ENCODE data around the gene LIMCH1. TPM values are rescaled to one million over a fixed set of nuclear protein-coding genes. Genes with fewer than 3 reads are reported as not detected.

The LIMCH1 gene
- total RNA-seq, 1 donor from 2014 or later = 6.8 TPM

- FAIRE-seq (no peak), DNase-seq (ENCODE audit: low read depth) (no peak)
- no peaks in the 10 kb centered on the region for H3K36me3 ChIP-seq (ENCODE audit: control insufficient read depth, insufficient read depth, low read length)
- no peak overlapping the region for H3K4me3 ChIP-seq (ENCODE audit: low read depth, low read length)
- H3K27me3 ChIP-seq (ENCODE audit: control insufficient read depth, insufficient read depth, low read length) = peaks cover 23% of the 10 kb centered on the region
- TF ChIP-seq CTCF (IDR thresholded peaks at IDR 0.05; ENCODE audit: insufficient read depth, low read length, severe bottlenecking) = no peak
Observed at GRCh38 chr4:41741354-41741753, 203.4 kb downstream of the LIMCH1 start.

DNA sequence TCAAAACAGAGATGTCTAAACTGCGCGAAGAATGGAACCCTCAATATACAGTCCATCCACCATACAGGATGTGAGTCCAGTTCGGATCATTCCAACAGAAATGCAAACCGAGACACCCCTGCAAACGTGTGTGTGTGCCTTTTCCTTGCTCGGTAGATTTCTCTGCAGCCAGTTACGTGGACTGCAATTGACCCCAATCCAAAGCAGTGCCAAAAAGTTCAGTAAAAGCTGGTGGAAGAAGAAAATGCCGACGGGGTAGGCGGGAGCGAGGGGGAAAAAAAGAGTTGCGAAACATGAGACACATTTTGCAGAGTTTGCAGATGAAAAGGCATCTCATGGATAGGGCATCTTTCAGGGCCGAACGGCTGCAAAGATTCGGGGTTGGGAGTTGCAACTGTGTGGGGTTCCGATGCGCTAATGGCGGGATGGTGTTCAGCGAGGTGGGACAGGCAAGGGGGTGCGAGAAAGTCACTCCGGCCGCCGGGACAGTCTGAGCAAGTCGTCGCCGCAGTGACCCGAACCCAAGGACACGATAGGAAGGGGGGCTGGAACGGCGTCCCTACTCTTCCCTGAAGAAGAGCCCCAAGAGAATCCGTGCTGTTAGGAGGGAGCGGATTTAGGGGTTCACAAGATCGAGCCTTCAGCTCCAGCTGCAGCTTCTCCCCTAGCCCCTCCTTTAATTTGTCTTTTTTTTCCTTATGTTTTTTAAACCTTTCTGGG lies 206.8 kb downstream of the LIMCH1 start:
- FAIRE-seq (no peak), DNase-seq (ENCODE audit: low read depth) (no peak)
- TF ChIP-seq CTCF (IDR thresholded peaks at IDR 0.05; ENCODE audit: insufficient read depth, low read length, severe bottlenecking) = no peak
- peaks cover 49% of the 10 kb centered on the region for H3K27me3 ChIP-seq (ENCODE audit: control insufficient read depth, insufficient read depth, low read length)
- no peak overlapping the region for H3K4me3 ChIP-seq (ENCODE audit: low read depth, low read length)
- H3K36me3 ChIP-seq (ENCODE audit: control insufficient read depth, insufficient read depth, low read length) = no peaks in the 10 kb centered on the region

DNA sequence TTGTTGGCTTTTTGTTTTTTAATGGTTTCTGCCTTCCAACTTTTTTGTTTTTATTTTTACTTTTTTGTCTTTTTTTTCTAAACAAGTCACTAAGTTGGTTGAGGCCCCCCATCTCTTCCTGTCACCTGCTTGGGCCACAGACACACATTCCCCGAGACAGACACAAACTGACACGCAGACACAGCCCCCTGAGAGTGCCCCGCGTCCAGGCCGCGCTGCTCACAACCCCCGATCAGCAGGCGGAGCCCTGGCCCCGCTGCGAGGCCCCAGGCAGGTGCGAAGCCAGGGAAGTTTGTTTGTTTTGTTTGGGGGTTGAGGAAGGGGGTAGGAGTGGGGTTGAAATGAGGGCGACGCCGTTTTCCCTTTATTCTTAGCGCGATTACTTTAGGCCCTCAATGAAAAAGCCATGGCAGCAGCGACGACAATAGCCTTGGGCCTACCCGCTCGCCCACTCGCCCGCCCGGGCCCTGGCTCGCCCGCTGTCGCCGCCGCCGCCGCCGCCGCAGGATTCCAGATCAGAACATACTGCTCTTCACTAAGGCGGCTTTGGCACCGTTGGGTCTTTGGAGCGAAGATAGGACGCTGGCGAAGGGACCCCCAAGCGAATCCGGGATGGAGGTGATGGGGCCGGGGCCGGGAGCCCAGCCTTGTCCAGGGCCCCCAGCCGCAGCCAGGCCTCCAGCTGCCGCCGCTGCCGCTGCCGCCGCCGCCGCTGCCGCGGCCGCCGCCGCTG lies 207.5 kb downstream of the LIMCH1 start:
- Histone ChIP-seq H3K27me3 (ENCODE audit: control insufficient read depth, insufficient read depth, low read length) (peaks cover 54% of the 10 kb centered on the region), H3K4me3 (ENCODE audit: low read depth, low read length) (no peak overlapping the region), H3K36me3 (ENCODE audit: control insufficient read depth, insufficient read depth, low read length) (no peaks in the 10 kb centered on the region)
- DNase-seq (ENCODE audit: low read depth) (no peak), FAIRE-seq (no peak)
- no peak for TF ChIP-seq CTCF (IDR thresholded peaks at IDR 0.05; ENCODE audit: insufficient read depth, low read length, severe bottlenecking)

DNA sequence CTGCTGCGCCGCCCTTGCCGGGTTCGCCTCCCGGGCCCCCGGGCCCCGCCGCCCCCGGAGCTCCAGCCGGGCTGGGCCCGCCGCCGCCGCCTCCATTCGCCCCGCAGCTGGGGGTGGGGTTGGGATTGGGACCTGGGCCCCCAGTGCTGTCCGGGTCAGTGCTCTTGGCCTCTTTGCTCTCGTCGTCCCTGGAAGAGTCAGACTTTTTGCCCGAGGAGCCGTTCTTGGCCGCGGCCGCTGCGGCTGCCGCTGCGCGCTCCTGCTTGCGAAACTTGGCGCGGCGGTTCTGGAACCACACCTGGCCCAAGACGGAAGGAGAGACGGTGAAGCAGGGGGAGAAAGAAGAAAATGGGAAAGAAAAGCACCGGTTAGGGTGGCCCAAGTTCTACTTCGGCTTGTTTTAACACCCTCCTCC lies 208.1 kb downstream of the LIMCH1 start:
- DNase-seq (ENCODE audit: low read depth) = no peak
- TF ChIP-seq CTCF (IDR thresholded peaks at IDR 0.05; ENCODE audit: insufficient read depth, low read length, severe bottlenecking) = no peak
- no peak overlapping the region for H3K4me3 ChIP-seq (ENCODE audit: low read depth, low read length)
- H3K36me3 ChIP-seq (ENCODE audit: control insufficient read depth, insufficient read depth, low read length) = no peaks in the 10 kb centered on the region
- H3K27me3 ChIP-seq (ENCODE audit: control insufficient read depth, insufficient read depth, low read length) = peaks cover 60% of the 10 kb centered on the region
- no peak for FAIRE-seq

GRCh38 chr4:41746440-41747229 lies 208.7 kb downstream of the LIMCH1 start:
- no peak for TF ChIP-seq CTCF (IDR thresholded peaks at IDR 0.05; ENCODE audit: insufficient read depth, low read length, severe bottlenecking)
- FAIRE-seq (no peak), DNase-seq (ENCODE audit: low read depth) (no peak)
- no peak overlapping the region for H3K4me3 ChIP-seq (ENCODE audit: low read depth, low read length)
- peaks cover 64% of the 10 kb centered on the region for H3K27me3 ChIP-seq (ENCODE audit: control insufficient read depth, insufficient read depth, low read length)
- no peaks in the 10 kb centered on the region for H3K36me3 ChIP-seq (ENCODE audit: control insufficient read depth, insufficient read depth, low read length)

Measured in bronchial epithelial cell (primary cell).